PFSK-1 (cell line): ENCODE measurements around the gene SUCLG2.

Source experiments
- FOXP2 ChIP-seq: optimal IDR thresholded peaks from 2 replicates; pipeline ENCODE3; 2011; ENCODE audit warnings: borderline replicate concordance, control low read depth, inconsistent platforms; ENCODE audit not compliant: insufficient read depth; ENCODE audit errors: extremely low read length, extremely low read depth
- POLR2AphosphoS5 ChIP-seq: IDR thresholded peaks from 2 replicates; pipeline ENCODE4 v1.6.1; 2012; ENCODE audit warnings: low read depth, mild to moderate bottlenecking, control low read depth, low read length, moderate library complexity
- SIN3A ChIP-seq: IDR thresholded peaks from 2 replicates; pipeline ENCODE4 v1.6.1; 2012; ENCODE audit warnings: mild to moderate bottlenecking, low read length, moderate library complexity, borderline replicate concordance; ENCODE audit not compliant: insufficient read depth
- TAF1 ChIP-seq: IDR thresholded peaks from 2 replicates; pipeline ENCODE4 v1.6.1; 2012; ENCODE audit warnings: low read length, control low read depth, borderline replicate concordance; ENCODE audit not compliant: insufficient read depth
- TF ChIP-seq, protein P1 (sequence below), 2 experiments: IDR thresholded peaks; 2 replicates each; pipeline versions ENCODE4 v1.6.1 to v1.8.0; 2011 to 2012; ENCODE audit warnings: low read depth in 2 of 2, low read length in 2 of 2, control low read depth in 1 of 2, inconsistent platforms in 1 of 2, mild to moderate bottlenecking in 1 of 2, moderate library complexity in 1 of 2; ENCODE audit not compliant: insufficient read depth in 1 of 2

- TF ChIP-seq SIN3A: no peak
- TF ChIP-seq, protein P1, sequence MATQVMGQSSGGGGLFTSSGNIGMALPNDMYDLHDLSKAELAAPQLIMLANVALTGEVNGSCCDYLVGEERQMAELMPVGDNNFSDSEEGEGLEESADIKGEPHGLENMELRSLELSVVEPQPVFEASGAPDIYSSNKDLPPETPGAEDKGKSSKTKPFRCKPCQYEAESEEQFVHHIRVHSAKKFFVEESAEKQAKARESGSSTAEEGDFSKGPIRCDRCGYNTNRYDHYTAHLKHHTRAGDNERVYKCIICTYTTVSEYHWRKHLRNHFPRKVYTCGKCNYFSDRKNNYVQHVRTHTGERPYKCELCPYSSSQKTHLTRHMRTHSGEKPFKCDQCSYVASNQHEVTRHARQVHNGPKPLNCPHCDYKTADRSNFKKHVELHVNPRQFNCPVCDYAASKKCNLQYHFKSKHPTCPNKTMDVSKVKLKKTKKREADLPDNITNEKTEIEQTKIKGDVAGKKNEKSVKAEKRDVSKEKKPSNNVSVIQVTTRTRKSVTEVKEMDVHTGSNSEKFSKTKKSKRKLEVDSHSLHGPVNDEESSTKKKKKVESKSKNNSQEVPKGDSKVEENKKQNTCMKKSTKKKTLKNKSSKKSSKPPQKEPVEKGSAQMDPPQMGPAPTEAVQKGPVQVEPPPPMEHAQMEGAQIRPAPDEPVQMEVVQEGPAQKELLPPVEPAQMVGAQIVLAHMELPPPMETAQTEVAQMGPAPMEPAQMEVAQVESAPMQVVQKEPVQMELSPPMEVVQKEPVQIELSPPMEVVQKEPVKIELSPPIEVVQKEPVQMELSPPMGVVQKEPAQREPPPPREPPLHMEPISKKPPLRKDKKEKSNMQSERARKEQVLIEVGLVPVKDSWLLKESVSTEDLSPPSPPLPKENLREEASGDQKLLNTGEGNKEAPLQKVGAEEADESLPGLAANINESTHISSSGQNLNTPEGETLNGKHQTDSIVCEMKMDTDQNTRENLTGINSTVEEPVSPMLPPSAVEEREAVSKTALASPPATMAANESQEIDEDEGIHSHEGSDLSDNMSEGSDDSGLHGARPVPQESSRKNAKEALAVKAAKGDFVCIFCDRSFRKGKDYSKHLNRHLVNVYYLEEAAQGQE (IDR thresholded peaks at IDR 0.05; ENCODE audit: insufficient read depth in 1 of 2, low read depth in 2 of 2, low read length in 2 of 2): no peak
- TF ChIP-seq POLR2AphosphoS5: no peak
- no peak for TF ChIP-seq TAF1
- no peak for TF ChIP-seq FOXP2
These were observed 232.5 kb downstream of the SUCLG2 start for GRCh38 chr3:67421912-67422311.
